WTC11 (cell line): ENCODE data around the gene CNTNAP2. TPM values are rescaled to one million over a fixed set of nuclear protein-coding genes. Genes with fewer than 3 reads are reported as not detected.

ENCODE experiments used
- ATAC-seq: fragments of 200-7000 bp; cut with Tn5 transposase; 2 replicates; pipeline ENCODE4 v1.10.0; 2021; ENCODE audit warnings: mild to moderate bottlenecking, moderate library complexity
- CTCF ChIA-PET: fragments of 300-600 bp; sonication (Branson Sonifier 250); formaldehyde crosslinking; loops from one replicate; lab custom pipeline; 2021; ENCODE audit warnings: antibody characterized with exemption; lab: Charles Lee
- POLR2A ChIA-PET: fragments of 350-600 bp; sonication (Branson Sonifier 250); formaldehyde crosslinking; loops from one replicate; lab custom pipeline; 2021; ENCODE audit warnings: antibody characterized with exemption; lab: Charles Lee
- DNase-seq: peaks from one replicate; pipeline ENCODE4 v3.0.0; 2021; ENCODE audit warnings: low spot score
- H3K27ac Mint-ChIP-seq: 2 replicates; pipeline ENCODE4 v1.8.0; 2021; ENCODE audit warnings: mixed read lengths
- H3K27me3 Mint-ChIP-seq: 2 replicates; pipeline ENCODE4 v1.8.0; 2021; ENCODE audit warnings: low read depth, mild to moderate bottlenecking, moderate library complexity, mixed read lengths
- H3K36me3 Mint-ChIP-seq: 2 replicates; pipeline ENCODE4 v1.8.0; 2021; ENCODE audit warnings: mixed read lengths
- H3K4me1 Mint-ChIP-seq: 2 replicates; pipeline ENCODE4 v1.8.0; 2022; ENCODE audit warnings: mixed read lengths
- H3K4me3 Mint-ChIP-seq: 2 replicates; pipeline ENCODE4 v1.8.0; 2021; ENCODE audit warnings: mild to moderate bottlenecking, moderate library complexity, mixed read lengths
- H3K9me3 Mint-ChIP-seq: 2 replicates; pipeline ENCODE4 v1.8.0; 2021; ENCODE audit warnings: mixed read lengths
- ELF4 ChIP-seq: sonication (generic); formaldehyde crosslinking; IDR thresholded peaks from 2 replicates; pipeline ENCODE4 v1.8.1; 2022; ENCODE audit warnings: low read depth, mild to moderate bottlenecking, moderate library complexity, missing genetic modification reagents
- GABPB1 ChIP-seq: sonication (generic); formaldehyde crosslinking; IDR thresholded peaks from 2 replicates; pipeline ENCODE4 v1.8.1; 2023; ENCODE audit warnings: mild to moderate bottlenecking, missing genetic modification reagents
- GTF2I ChIP-seq: fragments of 250-450 bp; sonication (Bioruptor Pico); conservative IDR thresholded peaks from 2 replicates; pipeline ENCODE4 v1.4.0; 2021; ENCODE audit warnings: mild to moderate bottlenecking
- JAZF1 ChIP-seq: fragments of 250-450 bp; sonication (Bioruptor Pico); IDR thresholded peaks from 2 replicates; pipeline ENCODE4 v1.9.0; 2021; ENCODE audit warnings: moderate library complexity, mild to moderate bottlenecking, inconsistent platforms
- PRRX2 ChIP-seq: fragments of 250-450 bp; sonication (Bioruptor Pico); IDR thresholded peaks from 2 replicates; pipeline ENCODE4 v1.8.0; 2021; ENCODE audit warnings: mild to moderate bottlenecking
- SOX15 ChIP-seq: fragments of 250-450 bp; sonication (Bioruptor Pico); IDR thresholded peaks from 2 replicates; pipeline ENCODE4 v1.9.0; 2021; ENCODE audit warnings: mild to moderate bottlenecking
- SP1 ChIP-seq: sonication (generic); formaldehyde crosslinking; conservative IDR thresholded peaks from 2 replicates; pipeline ENCODE4 v1.8.1; 2022; ENCODE audit warnings: missing genetic modification reagents
- TCF7 ChIP-seq: sonication (generic); formaldehyde crosslinking; IDR thresholded peaks from 2 replicates; pipeline ENCODE4 v1.8.0; 2022; ENCODE audit warnings: mild to moderate bottlenecking, low read depth, missing genetic modification reagents, moderate library complexity
- ZNF232 ChIP-seq: sonication (generic); formaldehyde crosslinking; IDR thresholded peaks from 2 replicates; pipeline ENCODE4 v1.8.0; 2022; ENCODE audit warnings: mild to moderate bottlenecking, missing genetic modification reagents
- ZNF263 ChIP-seq: sonication (generic); formaldehyde crosslinking; IDR thresholded peaks from 2 replicates; pipeline ENCODE4 v1.8.1; 2022; ENCODE audit warnings: low read depth, mild to moderate bottlenecking, moderate library complexity, missing genetic modification reagents
- ZNF317 ChIP-seq: sonication (generic); formaldehyde crosslinking; IDR thresholded peaks from 2 replicates; pipeline ENCODE4 v1.8.1; 2023; ENCODE audit warnings: low read depth, mild to moderate bottlenecking, moderate library complexity, missing genetic modification reagents, borderline replicate concordance
- ZNF671 ChIP-seq: fragments of 250-450 bp; sonication (Bioruptor Pico); IDR thresholded peaks from 2 replicates; pipeline ENCODE4 v1.8.0; 2021; ENCODE audit warnings: mild to moderate bottlenecking
- total RNA-seq: library from RNA; stranded (reverse); gene quantifications from 3 replicates; pipeline ENCODE4 v1.2.3, GENCODE V29; 2021
- TF ChIP-seq, protein P1 (sequence below): sonication (generic); formaldehyde crosslinking; IDR thresholded peaks from 2 replicates; pipeline ENCODE4 v1.8.0; 2023; ENCODE audit warnings: mild to moderate bottlenecking, missing genetic modification reagents
- TF ChIP-seq, protein P2 (sequence below): fragments of 250-450 bp; sonication (Bioruptor Pico); conservative IDR thresholded peaks from 2 replicates; pipeline ENCODE4 v1.9.0; 2021; ENCODE audit warnings: mild to moderate bottlenecking
- TF ChIP-seq, protein P3 (sequence below): sonication (generic); formaldehyde crosslinking; IDR thresholded peaks from 2 replicates; pipeline ENCODE4 v1.8.0; 2023; ENCODE audit warnings: missing genetic modification reagents
- TF ChIP-seq, protein P4 (sequence below): sonication (generic); formaldehyde crosslinking; IDR thresholded peaks from 2 replicates; pipeline ENCODE4 v1.8.1; 2022; ENCODE audit warnings: missing genetic modification reagents, borderline replicate concordance
- TF ChIP-seq, protein P5 (sequence below): sonication (generic); formaldehyde crosslinking; IDR thresholded peaks from 2 replicates; pipeline ENCODE4 v1.8.1; 2023; ENCODE audit warnings: mild to moderate bottlenecking, missing genetic modification reagents
- TF ChIP-seq, protein P6 (sequence below): sonication (generic); formaldehyde crosslinking; IDR thresholded peaks from 2 replicates; pipeline ENCODE4 v1.8.0; 2023; ENCODE audit warnings: missing genetic modification reagents, mild to moderate bottlenecking, borderline replicate concordance

The CNTNAP2 gene
- total RNA-seq, 1 experiment from 2014 or later = 63.8 TPM

DNA sequence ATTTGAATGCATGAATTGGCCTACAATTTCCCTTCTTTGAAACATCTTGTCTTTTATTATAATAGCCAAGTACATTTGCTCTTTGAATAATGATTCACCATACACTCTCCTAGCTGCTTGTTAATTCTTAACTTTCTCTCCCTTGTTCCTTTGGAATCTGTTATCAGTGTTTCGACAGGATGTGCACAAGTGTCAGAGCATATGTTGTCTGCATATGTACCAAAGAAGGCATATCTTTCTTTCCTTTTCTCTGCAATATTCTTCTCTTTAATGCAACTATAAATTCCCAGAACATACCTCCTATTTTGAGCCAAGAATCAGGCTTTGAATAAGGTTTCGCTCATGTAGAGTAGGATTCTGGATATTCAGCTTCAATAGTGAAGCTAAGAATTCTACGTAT, 1625.7 kb downstream of the CNTNAP2 start:
- H3K9me3 Mint-ChIP-seq = peaks cover 31% of the 10 kb centered on the region
- H3K4me1 Mint-ChIP-seq = no peaks in the 10 kb centered on the region
- no peak for TF ChIP-seq TCF7 (CRISPR knock-in tag)
- TF ChIP-seq, protein P1, sequence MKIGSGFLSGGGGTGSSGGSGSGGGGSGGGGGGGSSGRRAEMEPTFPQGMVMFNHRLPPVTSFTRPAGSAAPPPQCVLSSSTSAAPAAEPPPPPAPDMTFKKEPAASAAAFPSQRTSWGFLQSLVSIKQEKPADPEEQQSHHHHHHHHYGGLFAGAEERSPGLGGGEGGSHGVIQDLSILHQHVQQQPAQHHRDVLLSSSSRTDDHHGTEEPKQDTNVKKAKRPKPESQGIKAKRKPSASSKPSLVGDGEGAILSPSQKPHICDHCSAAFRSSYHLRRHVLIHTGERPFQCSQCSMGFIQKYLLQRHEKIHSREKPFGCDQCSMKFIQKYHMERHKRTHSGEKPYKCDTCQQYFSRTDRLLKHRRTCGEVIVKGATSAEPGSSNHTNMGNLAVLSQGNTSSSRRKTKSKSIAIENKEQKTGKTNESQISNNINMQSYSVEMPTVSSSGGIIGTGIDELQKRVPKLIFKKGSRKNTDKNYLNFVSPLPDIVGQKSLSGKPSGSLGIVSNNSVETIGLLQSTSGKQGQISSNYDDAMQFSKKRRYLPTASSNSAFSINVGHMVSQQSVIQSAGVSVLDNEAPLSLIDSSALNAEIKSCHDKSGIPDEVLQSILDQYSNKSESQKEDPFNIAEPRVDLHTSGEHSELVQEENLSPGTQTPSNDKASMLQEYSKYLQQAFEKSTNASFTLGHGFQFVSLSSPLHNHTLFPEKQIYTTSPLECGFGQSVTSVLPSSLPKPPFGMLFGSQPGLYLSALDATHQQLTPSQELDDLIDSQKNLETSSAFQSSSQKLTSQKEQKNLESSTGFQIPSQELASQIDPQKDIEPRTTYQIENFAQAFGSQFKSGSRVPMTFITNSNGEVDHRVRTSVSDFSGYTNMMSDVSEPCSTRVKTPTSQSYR = no peak
- TF ChIP-seq, protein P2, sequence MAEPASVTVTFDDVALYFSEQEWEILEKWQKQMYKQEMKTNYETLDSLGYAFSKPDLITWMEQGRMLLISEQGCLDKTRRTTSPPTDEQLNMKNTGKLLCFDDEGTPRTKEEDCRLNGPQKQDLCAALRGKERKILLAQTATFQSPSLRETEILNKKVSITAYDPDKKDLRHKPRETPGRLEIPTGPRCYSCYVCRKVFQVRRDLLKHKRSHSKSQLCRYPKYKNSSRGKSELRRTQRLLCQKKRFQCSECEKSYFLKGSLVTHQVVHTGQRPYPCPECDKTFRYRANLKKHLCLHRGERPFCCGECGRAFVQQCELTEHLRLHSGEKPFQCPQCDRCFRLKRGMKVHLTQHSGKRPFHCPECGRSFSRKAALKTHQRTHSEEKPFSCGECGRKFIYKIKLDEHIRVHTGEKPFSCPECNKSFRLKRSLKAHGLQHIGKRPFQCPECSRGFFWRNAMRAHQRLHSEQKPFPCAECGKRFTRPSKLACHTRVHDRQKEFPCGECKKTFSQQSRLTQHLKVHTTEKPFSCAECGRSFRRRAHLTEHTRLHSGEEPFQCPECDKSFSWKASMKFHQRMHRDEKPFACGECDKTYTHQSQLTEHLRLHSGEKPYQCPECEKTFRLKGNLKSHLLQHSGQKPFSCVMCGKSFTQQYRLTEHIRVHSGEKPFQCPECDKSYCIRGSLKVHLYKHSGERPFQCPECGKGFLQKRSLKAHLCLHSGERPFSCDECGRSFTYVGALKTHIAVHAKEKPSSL = no peak
- no peak for TF ChIP-seq SOX15 (CRISPR knock-in tag)
- no peak for TF ChIP-seq GABPB1 (CRISPR knock-in tag)
- TF ChIP-seq PRRX2 (CRISPR knock-in tag) = no peak
- TF ChIP-seq, protein P3, sequence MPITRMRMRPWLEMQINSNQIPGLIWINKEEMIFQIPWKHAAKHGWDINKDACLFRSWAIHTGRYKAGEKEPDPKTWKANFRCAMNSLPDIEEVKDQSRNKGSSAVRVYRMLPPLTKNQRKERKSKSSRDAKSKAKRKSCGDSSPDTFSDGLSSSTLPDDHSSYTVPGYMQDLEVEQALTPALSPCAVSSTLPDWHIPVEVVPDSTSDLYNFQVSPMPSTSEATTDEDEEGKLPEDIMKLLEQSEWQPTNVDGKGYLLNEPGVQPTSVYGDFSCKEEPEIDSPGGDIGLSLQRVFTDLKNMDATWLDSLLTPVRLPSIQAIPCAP (CRISPR knock-in tag) = no peak
- TF ChIP-seq JAZF1 (CRISPR knock-in tag) = no peak
- TF ChIP-seq, protein P4, sequence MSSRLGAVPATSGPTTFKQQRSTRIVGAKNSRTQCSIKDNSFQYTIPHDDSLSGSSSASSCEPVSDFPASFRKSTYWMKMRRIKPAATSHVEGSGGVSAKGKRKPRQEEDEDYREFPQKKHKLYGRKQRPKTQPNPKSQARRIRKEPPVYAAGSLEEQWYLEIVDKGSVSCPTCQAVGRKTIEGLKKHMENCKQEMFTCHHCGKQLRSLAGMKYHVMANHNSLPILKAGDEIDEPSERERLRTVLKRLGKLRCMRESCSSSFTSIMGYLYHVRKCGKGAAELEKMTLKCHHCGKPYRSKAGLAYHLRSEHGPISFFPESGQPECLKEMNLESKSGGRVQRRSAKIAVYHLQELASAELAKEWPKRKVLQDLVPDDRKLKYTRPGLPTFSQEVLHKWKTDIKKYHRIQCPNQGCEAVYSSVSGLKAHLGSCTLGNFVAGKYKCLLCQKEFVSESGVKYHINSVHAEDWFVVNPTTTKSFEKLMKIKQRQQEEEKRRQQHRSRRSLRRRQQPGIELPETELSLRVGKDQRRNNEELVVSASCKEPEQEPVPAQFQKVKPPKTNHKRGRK (CRISPR knock-in tag) = no peak
- no peak for TF ChIP-seq SP1 (CRISPR knock-in tag)
- TF ChIP-seq ELF4 (CRISPR knock-in tag) = no peak
- TF ChIP-seq ZNF317 (CRISPR knock-in tag) = no peak
- TF ChIP-seq GTF2I = no peak
- TF ChIP-seq, protein P5, sequence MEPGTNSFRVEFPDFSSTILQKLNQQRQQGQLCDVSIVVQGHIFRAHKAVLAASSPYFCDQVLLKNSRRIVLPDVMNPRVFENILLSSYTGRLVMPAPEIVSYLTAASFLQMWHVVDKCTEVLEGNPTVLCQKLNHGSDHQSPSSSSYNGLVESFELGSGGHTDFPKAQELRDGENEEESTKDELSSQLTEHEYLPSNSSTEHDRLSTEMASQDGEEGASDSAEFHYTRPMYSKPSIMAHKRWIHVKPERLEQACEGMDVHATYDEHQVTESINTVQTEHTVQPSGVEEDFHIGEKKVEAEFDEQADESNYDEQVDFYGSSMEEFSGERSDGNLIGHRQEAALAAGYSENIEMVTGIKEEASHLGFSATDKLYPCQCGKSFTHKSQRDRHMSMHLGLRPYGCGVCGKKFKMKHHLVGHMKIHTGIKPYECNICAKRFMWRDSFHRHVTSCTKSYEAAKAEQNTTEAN (CRISPR knock-in tag) = no peak
- ChIA-PET POLR2A (no interaction called here), CTCF (no interaction called here)
- 0 out of 2 replicates have a peak, but pooled peaks cover 8% of the 10 kb centered on the region for H3K36me3 Mint-ChIP-seq
- DNase-seq = no peak
- no peak overlapping the region for H3K27ac Mint-ChIP-seq
- no peaks in the 10 kb centered on the region; the same call in 1 of the 2 replicates for H3K27me3 Mint-ChIP-seq
- ATAC-seq = no peak
- H3K4me3 Mint-ChIP-seq = no peak overlapping the region

DNA sequence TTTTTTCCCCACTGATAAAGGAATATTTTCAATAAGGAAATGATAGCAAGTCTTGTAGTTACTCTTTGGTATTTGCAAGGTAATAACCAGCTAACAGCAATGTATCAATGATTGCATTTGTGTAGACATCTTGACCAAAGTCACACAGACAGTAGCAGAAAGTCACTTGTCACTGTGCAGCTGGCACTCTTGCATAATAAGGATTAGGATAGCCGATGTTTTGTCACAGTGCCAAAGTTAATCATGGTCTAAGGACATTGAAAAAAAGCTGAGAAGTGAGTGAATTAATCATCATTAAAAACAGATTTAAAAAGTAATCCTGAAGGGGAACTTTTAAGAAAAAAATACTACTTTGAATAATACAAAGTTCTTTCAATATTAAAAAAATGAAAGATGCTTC, 1639.7 kb downstream of the CNTNAP2 start:
- CTCF ChIA-PET = no interaction called here
- Mint-ChIP-seq H3K27me3 (no peaks in the 10 kb centered on the region), H3K4me3 (no peak overlapping the region), H3K4me1 (no peaks in the 10 kb centered on the region), H3K36me3 (no peaks in the 10 kb centered on the region), H3K9me3 (no peaks in the 10 kb centered on the region), H3K27ac (no peak overlapping the region)
- POLR2A ChIA-PET = no interaction called here
- ATAC-seq = no peak
- TF ChIP-seq ZNF671 (CRISPR knock-in tag) (no peak), ZNF232 (CRISPR knock-in tag) (no peak), ZNF263 (CRISPR knock-in tag) (no peak)
- TF ChIP-seq, protein P6, sequence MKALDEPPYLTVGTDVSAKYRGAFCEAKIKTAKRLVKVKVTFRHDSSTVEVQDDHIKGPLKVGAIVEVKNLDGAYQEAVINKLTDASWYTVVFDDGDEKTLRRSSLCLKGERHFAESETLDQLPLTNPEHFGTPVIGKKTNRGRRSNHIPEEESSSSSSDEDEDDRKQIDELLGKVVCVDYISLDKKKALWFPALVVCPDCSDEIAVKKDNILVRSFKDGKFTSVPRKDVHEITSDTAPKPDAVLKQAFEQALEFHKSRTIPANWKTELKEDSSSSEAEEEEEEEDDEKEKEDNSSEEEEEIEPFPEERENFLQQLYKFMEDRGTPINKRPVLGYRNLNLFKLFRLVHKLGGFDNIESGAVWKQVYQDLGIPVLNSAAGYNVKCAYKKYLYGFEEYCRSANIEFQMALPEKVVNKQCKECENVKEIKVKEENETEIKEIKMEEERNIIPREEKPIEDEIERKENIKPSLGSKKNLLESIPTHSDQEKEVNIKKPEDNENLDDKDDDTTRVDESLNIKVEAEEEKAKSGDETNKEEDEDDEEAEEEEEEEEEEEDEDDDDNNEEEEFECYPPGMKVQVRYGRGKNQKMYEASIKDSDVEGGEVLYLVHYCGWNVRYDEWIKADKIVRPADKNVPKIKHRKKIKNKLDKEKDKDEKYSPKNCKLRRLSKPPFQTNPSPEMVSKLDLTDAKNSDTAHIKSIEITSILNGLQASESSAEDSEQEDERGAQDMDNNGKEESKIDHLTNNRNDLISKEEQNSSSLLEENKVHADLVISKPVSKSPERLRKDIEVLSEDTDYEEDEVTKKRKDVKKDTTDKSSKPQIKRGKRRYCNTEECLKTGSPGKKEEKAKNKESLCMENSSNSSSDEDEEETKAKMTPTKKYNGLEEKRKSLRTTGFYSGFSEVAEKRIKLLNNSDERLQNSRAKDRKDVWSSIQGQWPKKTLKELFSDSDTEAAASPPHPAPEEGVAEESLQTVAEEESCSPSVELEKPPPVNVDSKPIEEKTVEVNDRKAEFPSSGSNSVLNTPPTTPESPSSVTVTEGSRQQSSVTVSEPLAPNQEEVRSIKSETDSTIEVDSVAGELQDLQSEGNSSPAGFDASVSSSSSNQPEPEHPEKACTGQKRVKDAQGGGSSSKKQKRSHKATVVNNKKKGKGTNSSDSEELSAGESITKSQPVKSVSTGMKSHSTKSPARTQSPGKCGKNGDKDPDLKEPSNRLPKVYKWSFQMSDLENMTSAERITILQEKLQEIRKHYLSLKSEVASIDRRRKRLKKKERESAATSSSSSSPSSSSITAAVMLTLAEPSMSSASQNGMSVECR (CRISPR knock-in tag) = no peak
- DNase-seq = no peak
